Panc1 (cell line): Measurements from ENCODE around the gene RAB3B.

Source experiments
- CTCF ChIP-seq: fragments of 450-650 bp; IDR thresholded peaks from 2 replicates; pipeline ENCODE4 v1.5.1; 2017; ENCODE audit warnings: mild to moderate bottlenecking
- POLR2AphosphoS5 ChIP-seq: IDR thresholded peaks from 2 replicates; pipeline ENCODE4 v1.6.1; 2012; ENCODE audit warnings: mild to moderate bottlenecking, low read depth, low read length, moderate library complexity
- REST ChIP-seq, 2 experiments: IDR thresholded peaks; 2 replicates each; pipeline ENCODE4 v1.6.1; 2011 to 2012; ENCODE audit warnings: low read depth in 2 of 2, control low read depth in 1 of 2, low read length in 1 of 2, mild to moderate bottlenecking in 1 of 2, moderate library complexity in 1 of 2; ENCODE audit not compliant: insufficient read depth in 1 of 2

- no peak for TF ChIP-seq POLR2AphosphoS5
- TF ChIP-seq CTCF, result no peak
- no peak for TF ChIP-seq REST (IDR thresholded peaks at IDR 0.05; ENCODE audit: insufficient read depth in 1 of 2, low read depth in 2 of 2, low read length in 1 of 2)
These were observed 77.6 kb downstream of the RAB3B start for GRCh38 chr1:51912881-51913280.
